NCI-H187 (cell line): Measurements from ENCODE around the gene RAB11FIP3.

ENCODE experiments used
- DNase-seq, 2 experiments: peaks; one replicate each; lab custom pipeline; 2025; lab: John Stamatoyannopoulos, UW

The RAB11FIP3 gene

GRCh38 chr16:533391-534123 is 108.1 kb downstream of the RAB11FIP3 start:
- DNase-seq, result no peak

- DNase-seq, result no peak
Measured at GRCh38 chr16:534135-534534, 108.7 kb downstream of the RAB11FIP3 start.

GRCh38 chr16:534856-535445 is 109.5 kb downstream of the RAB11FIP3 start:
- DNase-seq, result no peak

GRCh38 chr16:535446-536405 is 110.3 kb downstream of the RAB11FIP3 start:
- no peak for DNase-seq

GRCh38 chr16:536746-537145 is 111.3 kb downstream of the RAB11FIP3 start:
- no peak for DNase-seq

- DNase-seq, result no peak
Measured at GRCh38 chr16:537415-538335, 112.2 kb downstream of the RAB11FIP3 start.

- no peak for DNase-seq
Measured at GRCh38 chr16:539901-540530, 114.6 kb downstream of the RAB11FIP3 start.

GRCh38 chr16:540645-541340 is 115.3 kb downstream of the RAB11FIP3 start:
- no peak for DNase-seq

- DNase-seq, result no peak
Measured at GRCh38 chr16:543301-544164, 118.1 kb downstream of the RAB11FIP3 start.

- no peak for DNase-seq
Measured at GRCh38 chr16:544517-544916, 119.1 kb downstream of the RAB11FIP3 start.

GRCh38 chr16:546909-547770 is 121.7 kb downstream of the RAB11FIP3 start:
- DNase-seq, result peak; percentile 13 to 57

GRCh38 chr16:548586-548985 is 123.1 kb downstream of the RAB11FIP3 start:
- DNase-seq, result no peak

- no peak for DNase-seq
Measured at GRCh38 chr16:549544-550263, 124.3 kb downstream of the RAB11FIP3 start.

- no peak for DNase-seq
Measured at GRCh38 chr16:551210-551609, 125.8 kb downstream of the RAB11FIP3 start.

- no peak for DNase-seq
Measured at GRCh38 chr16:552171-552570, 126.7 kb downstream of the RAB11FIP3 start.

GRCh38 chr16:553601-554296 is 128.3 kb downstream of the RAB11FIP3 start:
- DNase-seq, result no peak

- DNase-seq, result no peak
Measured at GRCh38 chr16:554297-554621, 128.8 kb downstream of the RAB11FIP3 start.
